ENCODE measurements around the gene ZFP57.

GRCh38 chr6:29666826-29667130 is 14.2 kb downstream of the ZFP57 start:
- no peak for TF ChIP-seq EZH2 (IDR thresholded peaks at IDR 0.05; ENCODE audit: low read length)
- TF ChIP-seq CTCF (optimal IDR thresholded peaks at IDR 0.05 in 1 of 3, IDR thresholded peaks at IDR 0.05 in 1 of 3, conservative IDR thresholded peaks at IDR 0.05 in 1 of 3; ENCODE audit: extremely low read depth in 1 of 3, insufficient read depth in 2 of 3, low read length in 3 of 3): no peak
